Ovary (tissue), 3 donors: Measurements from ENCODE around the gene SLC2A13.

Experiments
- CTCF ChIP-seq, 3 donors: fragments of 450-650 bp in 2 of 3; fragments of 200-600 bp in 1 of 3; IDR thresholded peaks; one replicate each; pipeline versions ENCODE4 v1.5.1 to v1.8.0; 2016 to 2022; ENCODE audit warnings: antibody characterized with exemption in 3 of 3, mild to moderate bottlenecking in 1 of 3
- POLR2A ChIP-seq: fragments of 450-650 bp; IDR thresholded peaks from one replicate; pipeline ENCODE4 v1.6.1; 2017; ENCODE audit warnings: antibody characterized with exemption, mild to moderate bottlenecking, moderate library complexity
- donor health status: DM: no; HTN: no; CAD: no.

- no peak for TF ChIP-seq CTCF (IDR thresholded peaks at IDR 0.05)
- TF ChIP-seq POLR2A: no peak
These were observed 146.8 kb downstream of the SLC2A13 start for GRCh38 chr12:39959031-39959430.
